Suprapubic skin (tissue), 3 donors: Measurements from ENCODE around the gene CTNNA3.

Source experiments
- CTCF ChIP-seq, 2 donors: fragments of 200-600 bp in 1 of 2; fragments of 450-650 bp in 1 of 2; sonication (generic) in 1 of 2; IDR thresholded peaks; one replicate each; pipeline ENCODE4 v1.5.1; 2016 to 2019; ENCODE audit warnings: antibody characterized with exemption in 2 of 2, mild to moderate bottlenecking in 1 of 2, moderate library complexity in 1 of 2
- POLR2A ChIP-seq, 2 donors: fragments of 450-650 bp; IDR thresholded peaks; one replicate each; pipeline ENCODE4 v1.6.1; 2017; ENCODE audit warnings: antibody characterized with exemption in 2 of 2, mild to moderate bottlenecking in 2 of 2, moderate library complexity in 2 of 2

- TF ChIP-seq POLR2A (IDR thresholded peaks at IDR 0.05) (no peak), CTCF (IDR thresholded peaks at IDR 0.05) (no peak)
These were observed 387.1 kb downstream of the CTNNA3 start for GRCh38 chr10:67308912-67309311.
